GM06990 (cell line): ENCODE data around the gene ARHGAP32.

ENCODE experiments used
- DNase-seq: peaks from one replicate; pipeline ENCODE4 v3.0.0-alpha.2; 2011; ENCODE audit not compliant: insufficient read length; ENCODE audit errors: extremely low read depth
- H3K27me3 ChIP-seq: replicated peaks from 2 replicates; pipeline ENCODE4 v1.6.0; 2011; ENCODE audit warnings: low read length; ENCODE audit not compliant: control insufficient read depth, insufficient read depth
- H3K36me3 ChIP-seq: 2 replicates; pipeline ENCODE4 v1.5.1; 2011; ENCODE audit warnings: low read length; ENCODE audit not compliant: control insufficient read depth, insufficient read depth
- H3K4me3 ChIP-seq: replicated peaks from 2 replicates; pipeline ENCODE4 v1.5.1; 2011; ENCODE audit warnings: low read depth, mild to moderate bottlenecking, control low read depth, low read length
- TF ChIP-seq, protein P1 (sequence below): IDR thresholded peaks from 2 replicates; pipeline ENCODE4 v1.5.1; 2011; ENCODE audit warnings: low read length, control low read depth, mild to moderate bottlenecking, inconsistent platforms; ENCODE audit not compliant: insufficient read depth, poor library complexity, severe bottlenecking

Gene ARHGAP32

DNA sequence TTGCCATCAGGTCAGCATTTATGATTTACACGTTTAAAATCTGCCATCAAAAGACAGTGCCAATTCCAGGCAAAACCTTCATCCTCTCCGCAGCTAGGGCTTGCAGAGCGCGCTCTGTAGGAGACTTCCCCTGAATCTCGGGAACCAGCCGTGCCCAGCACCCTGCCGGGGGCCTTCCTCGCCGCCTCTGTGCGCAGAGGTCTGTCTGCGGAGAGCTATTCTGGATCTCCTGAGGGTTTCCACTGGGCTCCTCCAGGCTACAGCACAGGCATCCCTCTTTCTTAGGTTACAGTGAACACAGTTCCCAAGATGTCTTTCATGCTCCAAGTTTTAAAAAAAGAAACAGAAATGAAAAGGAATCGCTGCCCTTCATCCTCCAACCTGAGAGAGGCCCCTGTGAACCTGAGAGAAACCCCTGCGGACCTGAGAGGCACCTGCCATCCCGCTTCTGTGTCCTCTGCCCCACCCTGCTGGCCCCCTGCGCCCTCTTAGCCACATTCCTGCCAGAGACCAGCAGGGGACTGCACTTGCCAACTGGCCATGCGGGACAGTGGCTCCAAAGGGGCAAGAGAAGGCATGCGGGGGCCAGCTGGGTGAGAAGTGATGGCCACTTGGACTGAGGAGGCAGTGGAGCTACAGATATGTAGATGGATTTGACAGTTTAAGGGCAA, 265.6 kb downstream of the ARHGAP32 start:
- H3K4me3 ChIP-seq: no peak overlapping the region
- H3K36me3 ChIP-seq: no peaks in the 10 kb centered on the region
- no peaks in the 10 kb centered on the region for H3K27me3 ChIP-seq
- TF ChIP-seq, protein P1, sequence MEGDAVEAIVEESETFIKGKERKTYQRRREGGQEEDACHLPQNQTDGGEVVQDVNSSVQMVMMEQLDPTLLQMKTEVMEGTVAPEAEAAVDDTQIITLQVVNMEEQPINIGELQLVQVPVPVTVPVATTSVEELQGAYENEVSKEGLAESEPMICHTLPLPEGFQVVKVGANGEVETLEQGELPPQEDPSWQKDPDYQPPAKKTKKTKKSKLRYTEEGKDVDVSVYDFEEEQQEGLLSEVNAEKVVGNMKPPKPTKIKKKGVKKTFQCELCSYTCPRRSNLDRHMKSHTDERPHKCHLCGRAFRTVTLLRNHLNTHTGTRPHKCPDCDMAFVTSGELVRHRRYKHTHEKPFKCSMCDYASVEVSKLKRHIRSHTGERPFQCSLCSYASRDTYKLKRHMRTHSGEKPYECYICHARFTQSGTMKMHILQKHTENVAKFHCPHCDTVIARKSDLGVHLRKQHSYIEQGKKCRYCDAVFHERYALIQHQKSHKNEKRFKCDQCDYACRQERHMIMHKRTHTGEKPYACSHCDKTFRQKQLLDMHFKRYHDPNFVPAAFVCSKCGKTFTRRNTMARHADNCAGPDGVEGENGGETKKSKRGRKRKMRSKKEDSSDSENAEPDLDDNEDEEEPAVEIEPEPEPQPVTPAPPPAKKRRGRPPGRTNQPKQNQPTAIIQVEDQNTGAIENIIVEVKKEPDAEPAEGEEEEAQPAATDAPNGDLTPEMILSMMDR: no peak
- DNase-seq: no peak

DNA sequence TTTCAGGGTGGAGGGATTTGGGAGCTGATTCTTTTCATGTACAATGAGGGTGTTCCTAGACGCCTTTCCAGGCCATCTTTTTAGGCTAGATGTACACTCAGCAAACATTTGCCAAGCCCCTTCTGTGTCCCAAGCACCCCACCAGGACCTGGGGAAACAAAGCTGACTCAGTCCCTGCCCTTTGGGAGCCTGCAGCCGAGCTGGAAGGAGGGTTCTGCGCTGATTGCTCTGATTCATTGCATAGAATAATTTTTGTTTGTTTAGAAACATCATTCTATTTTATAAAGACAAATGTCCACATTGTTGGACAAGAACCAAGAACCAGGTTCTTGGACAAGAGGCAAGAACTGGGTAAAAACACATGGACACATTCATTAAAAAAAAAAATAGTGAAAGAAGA, 266.1 kb downstream of the ARHGAP32 start:
- DNase-seq: no peak
- TF ChIP-seq, protein P1: no peak
- H3K36me3 ChIP-seq: no peaks in the 10 kb centered on the region

DNA sequence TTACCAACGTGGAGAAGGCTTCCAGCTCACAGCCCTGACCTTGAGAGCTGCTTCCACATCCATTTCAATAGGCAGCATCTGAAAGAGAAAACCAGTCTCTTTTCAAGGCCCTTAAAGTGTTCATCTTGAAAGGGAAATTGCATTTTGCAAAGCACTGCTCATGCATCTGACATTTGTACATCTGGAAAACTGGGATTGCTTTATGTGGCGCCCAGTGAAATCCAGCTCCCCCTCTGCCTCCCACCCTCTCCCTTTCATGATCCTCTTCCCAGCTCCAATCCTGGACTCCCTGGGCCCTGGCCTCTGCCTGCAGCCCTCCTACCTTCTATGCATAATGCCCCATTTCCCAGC, 266.9 kb downstream of the ARHGAP32 start:
- TF ChIP-seq, protein P1: no peak
- no peaks in the 10 kb centered on the region for H3K27me3 ChIP-seq
- DNase-seq: no peak

More for the DNA sequence above, 266.1 kb downstream of the ARHGAP32 start:
- Histone ChIP-seq H3K27me3 (no peaks in the 10 kb centered on the region), H3K4me3 (no peak overlapping the region)

DNA sequence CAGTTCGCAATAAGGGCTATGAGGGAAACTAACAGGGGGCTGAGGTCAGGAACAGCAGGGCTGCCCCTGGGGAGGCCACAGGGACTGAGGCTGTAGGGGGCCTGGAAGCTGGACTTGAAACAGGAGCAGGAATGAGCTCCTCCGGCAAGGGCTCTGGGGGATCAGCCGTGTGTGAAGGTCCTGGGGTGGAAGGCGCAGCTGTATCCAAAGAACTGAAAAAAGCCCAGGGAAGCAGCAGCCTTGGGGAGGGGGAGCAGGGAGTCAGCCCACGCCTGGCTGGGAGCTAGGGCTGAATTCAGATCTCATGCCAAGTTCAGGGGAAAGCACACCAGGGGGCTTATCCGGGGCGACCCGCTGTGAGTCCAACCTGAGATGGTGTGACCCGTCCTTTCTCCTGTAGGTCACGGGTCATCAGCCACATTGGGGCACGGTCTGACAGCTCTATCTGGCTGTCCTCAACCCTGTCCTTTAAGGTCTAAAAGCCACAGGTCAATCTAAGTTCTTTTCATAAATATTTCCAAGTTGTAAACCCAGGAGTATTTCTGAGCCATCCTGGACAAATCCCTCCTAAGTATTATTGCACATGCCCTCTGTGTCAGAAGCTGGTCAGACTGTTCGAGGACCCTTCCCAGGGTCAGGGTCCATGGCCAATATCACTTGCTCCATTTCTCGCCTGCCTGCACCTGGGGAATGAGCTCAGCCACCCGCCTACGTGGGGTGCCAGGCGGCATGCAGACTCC, 267.4 kb downstream of the ARHGAP32 start:
- Histone ChIP-seq H3K4me3 (no peak overlapping the region), H3K36me3 (no peaks in the 10 kb centered on the region), H3K27me3 (no peaks in the 10 kb centered on the region)
- DNase-seq: no peak
- TF ChIP-seq, protein P1: no peak

More for the DNA sequence above, 266.9 kb downstream of the ARHGAP32 start:
- Histone ChIP-seq H3K36me3 (no peaks in the 10 kb centered on the region), H3K4me3 (no peak overlapping the region)

- no peak overlapping the region for H3K4me3 ChIP-seq
- no peaks in the 10 kb centered on the region for H3K36me3 ChIP-seq
- no peaks in the 10 kb centered on the region for H3K27me3 ChIP-seq
- DNase-seq: no peak
- TF ChIP-seq, protein P1: no peak
Observed at GRCh38 chr11:128924104-128924503, 268.0 kb downstream of the ARHGAP32 start.

DNA sequence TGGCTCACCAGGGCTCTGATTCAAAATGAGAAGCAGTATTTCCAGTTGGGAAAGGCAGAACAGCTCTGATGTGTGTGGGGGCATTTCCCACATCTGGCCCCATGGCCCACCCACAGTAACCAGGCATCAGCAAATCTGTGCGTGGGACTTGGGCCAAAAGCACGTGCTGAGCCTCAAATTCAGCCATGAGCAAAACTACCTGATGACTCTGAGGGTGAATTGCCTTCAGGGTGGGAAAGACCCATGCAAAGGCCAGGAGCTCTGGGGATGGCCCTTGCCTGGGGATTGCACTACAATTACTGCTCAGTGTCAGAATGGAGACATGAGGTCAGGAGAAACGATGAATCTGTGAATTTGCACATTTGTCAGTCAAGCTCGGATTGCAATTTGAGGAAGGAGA, 270.3 kb downstream of the ARHGAP32 start:
- no peak overlapping the region for H3K4me3 ChIP-seq
- no peaks in the 10 kb centered on the region for H3K36me3 ChIP-seq
- no peaks in the 10 kb centered on the region for H3K27me3 ChIP-seq
- TF ChIP-seq, protein P1: no peak
- no peak for DNase-seq
